OCI-LY3 (cell line): Measurements from ENCODE around the gene ABCA4.
"Not testable (repeated sequence)": the region's sequence is repeated elsewhere in the genome, so short reads cannot be mapped to it uniquely, and the experiment has no call there.

Experiments
- H2AFZ ChIP-seq: fragments of 200-600, 300-600 bp; shearing (Covaris generic); 2 replicates; pipeline ENCODE4 v1.6.0; 2014; ENCODE audit warnings: antibody characterized with exemption, low read depth, low read length
- H3K27ac ChIP-seq: fragments of 200-600, 300-600 bp; sonication (generic); 2 replicates; pipeline ENCODE4 v1.5.1; 2014; ENCODE audit warnings: mild to moderate bottlenecking, low read length, moderate library complexity, mixed read lengths
- H3K27me3 ChIP-seq: fragments of 200-600, 300-600 bp; sonication (generic); 2 replicates; pipeline ENCODE4 v1.6.1; 2014; ENCODE audit warnings: low read depth, low read length, mixed read lengths
- H3K36me3 ChIP-seq: fragments of 200-600, 300-600 bp; sonication (generic); replicated peaks from 2 replicates; pipeline ENCODE3; 2014; ENCODE audit warnings: low read depth, low read length, mixed read lengths
- H3K4me1 ChIP-seq: fragments of 300-600, 200-600 bp; sonication (generic); 2 replicates; pipeline ENCODE4 v1.6.1; 2014; ENCODE audit warnings: low read length, mixed read lengths
- H3K4me2 ChIP-seq: fragments of 200-600, 300-600 bp; sonication (generic); 2 replicates; pipeline ENCODE4 v1.6.1; 2014; ENCODE audit warnings: low read length, mixed read lengths
- H3K4me3 ChIP-seq: fragments of 300-600, 200-600 bp; sonication (generic); 2 replicates; pipeline ENCODE4 v1.5.1; 2014; ENCODE audit warnings: antibody characterized with exemption, mild to moderate bottlenecking, low read length, moderate library complexity
- H3K79me2 ChIP-seq: fragments of 300-600, 200-600 bp; shearing (Covaris generic); 2 replicates; pipeline ENCODE4 v1.6.1; 2014; ENCODE audit warnings: mild to moderate bottlenecking, low read length, mixed read lengths
- H3K9ac ChIP-seq: fragments of 300-600, 200-600 bp; shearing (Covaris generic); 2 replicates; pipeline ENCODE4 v1.6.0; 2014; ENCODE audit warnings: mild to moderate bottlenecking, low read length, moderate library complexity
- H3K9me3 ChIP-seq: fragments of 200-600, 300-600 bp; shearing (Covaris generic); 2 replicates; pipeline ENCODE4 v1.6.1; 2014; ENCODE audit warnings: low read length, mixed read lengths; ENCODE audit not compliant: insufficient read depth
- H4K20me1 ChIP-seq: fragments of 200-600, 300-600 bp; sonication (generic); 2 replicates; pipeline ENCODE4 v1.6.1; 2016; ENCODE audit warnings: low read length, mixed read lengths; ENCODE audit not compliant: insufficient read depth
- CTCF ChIP-seq: fragments of 200-600, 300-600 bp; sonication (generic); IDR thresholded peaks from 2 replicates; pipeline ENCODE4 v1.5.1; 2014; ENCODE audit warnings: antibody characterized with exemption, low read length, low read depth
- EZH2phosphoT487 ChIP-seq: fragments of 200-600 bp; shearing (Covaris generic); IDR thresholded peaks from 2 replicates; pipeline ENCODE4 v1.6.1; 2018; ENCODE audit warnings: antibody characterized with exemption, mixed run types, low read depth

The ABCA4 gene

DNA sequence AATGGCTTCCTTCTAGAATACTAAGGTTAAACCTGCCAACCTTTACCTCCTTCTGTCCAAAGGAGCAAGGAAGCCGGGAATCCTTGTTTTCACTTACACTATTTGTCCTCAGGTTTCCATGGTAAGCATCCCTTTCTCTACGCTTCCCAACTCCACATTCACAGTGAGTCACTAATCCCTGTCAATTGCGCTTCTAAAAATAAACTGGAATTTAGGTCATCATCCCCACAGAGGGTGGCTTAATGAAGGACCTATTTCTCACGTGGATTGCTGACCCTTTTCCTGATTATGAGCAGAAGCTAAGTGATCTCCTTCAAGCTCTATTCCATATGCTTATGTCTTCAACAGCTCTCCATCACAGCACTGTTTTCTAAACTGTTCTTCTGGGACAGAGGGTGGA lies 39.9 kb upstream of the ABCA4 start:
- no peaks in the 10 kb centered on the region for H3K36me3 ChIP-seq
- no peak overlapping the region for H3K9ac ChIP-seq
- TF ChIP-seq CTCF (no peak), EZH2phosphoT487 (no peak)
- no peak overlapping the region for H3K27ac ChIP-seq
- H3K4me1 ChIP-seq = no peaks in the 10 kb centered on the region
- no peaks in the 10 kb centered on the region for H4K20me1 ChIP-seq
- H3K4me3 ChIP-seq = no peak overlapping the region
- H3K4me2 ChIP-seq = no peak overlapping the region
- no peak overlapping the region for H2AFZ ChIP-seq
- H3K9me3 ChIP-seq = no peaks in the 10 kb centered on the region
- peaks cover 26% of the 10 kb centered on the region; the same call in 1 of the 2 replicates for H3K27me3 ChIP-seq
- no peaks in the 10 kb centered on the region for H3K79me2 ChIP-seq

DNA sequence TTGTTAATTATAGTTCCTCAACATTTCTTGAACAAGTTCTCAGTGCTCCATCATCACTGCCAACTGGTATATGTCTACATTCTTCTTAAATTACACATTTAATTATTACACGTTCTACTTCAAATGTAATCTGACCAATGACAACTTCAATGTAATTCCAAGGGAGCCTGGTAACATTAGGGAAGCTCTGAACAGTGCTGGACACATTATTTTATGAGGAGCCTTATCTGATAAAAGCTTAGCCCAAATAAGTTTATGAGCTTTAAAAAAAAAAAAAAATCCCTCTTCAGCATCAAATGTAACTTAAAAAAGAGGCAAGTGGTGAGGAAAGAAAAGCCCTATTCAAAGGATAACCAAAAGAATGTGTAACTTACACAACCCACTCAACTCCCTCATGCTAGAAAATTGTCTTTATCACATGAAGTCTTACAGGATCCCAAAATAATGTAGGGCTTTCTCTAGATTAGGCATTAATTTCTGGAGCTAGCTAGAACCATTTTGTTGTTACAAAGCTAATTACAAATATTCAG lies 35.2 kb upstream of the ABCA4 start:
- no peak overlapping the region for H3K9ac ChIP-seq
- H3K4me2 ChIP-seq = no peak overlapping the region
- TF ChIP-seq CTCF (no peak), EZH2phosphoT487 (no peak)
- H3K27ac ChIP-seq = no peak overlapping the region
- no peak overlapping the region for H2AFZ ChIP-seq
- no peaks in the 10 kb centered on the region for H3K79me2 ChIP-seq
- no peaks in the 10 kb centered on the region for H3K9me3 ChIP-seq
- H3K4me3 ChIP-seq = no peak overlapping the region
- no peaks in the 10 kb centered on the region for H3K4me1 ChIP-seq
- peaks cover 28% of the 10 kb centered on the region; the same call in 1 of the 2 replicates for H3K27me3 ChIP-seq
- no peaks in the 10 kb centered on the region for H4K20me1 ChIP-seq
- H3K36me3 ChIP-seq = no peaks in the 10 kb centered on the region

GRCh38 chr1:94154989-94155388 lies 34.0 kb upstream of the ABCA4 start:
- Histone ChIP-seq H3K27ac (no peak overlapping the region), H3K4me2 (no peak overlapping the region), H3K79me2 (no peaks in the 10 kb centered on the region), H4K20me1 (no peaks in the 10 kb centered on the region), H3K36me3 (no peaks in the 10 kb centered on the region), H3K4me1 (no peaks in the 10 kb centered on the region), H3K4me3 (no peak overlapping the region), H2AFZ (no peak overlapping the region), H3K9me3 (no peaks in the 10 kb centered on the region), H3K9ac (no peak overlapping the region), H3K27me3 (peaks cover 19% of the 10 kb centered on the region; the same call in 1 of the 2 replicates)
- TF ChIP-seq EZH2phosphoT487 = no peak
- no peak for TF ChIP-seq CTCF

DNA sequence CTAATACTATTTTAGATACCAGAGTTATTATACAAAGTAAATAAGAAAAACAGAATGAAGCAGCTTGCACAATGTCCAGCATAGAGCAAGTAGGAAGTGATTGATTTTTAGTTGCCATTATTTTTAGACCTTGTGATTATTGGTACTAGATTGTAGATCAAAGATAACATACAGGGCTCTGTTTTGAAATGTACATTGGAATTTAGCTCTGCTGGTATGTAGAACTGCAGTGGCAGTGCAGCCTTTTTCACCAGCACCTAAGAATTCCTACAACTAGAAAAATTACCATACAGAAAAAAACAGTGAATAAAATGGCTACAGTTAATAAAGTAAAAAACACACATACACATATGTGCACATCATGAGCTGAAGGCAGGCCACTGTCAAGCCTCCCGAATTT lies 32.2 kb upstream of the ABCA4 start:
- Histone ChIP-seq H3K4me1 (no peaks in the 10 kb centered on the region), H3K27ac (no peak overlapping the region), H2AFZ (no peak overlapping the region), H3K36me3 (no peaks in the 10 kb centered on the region), H4K20me1 (no peaks in the 10 kb centered on the region), H3K4me3 (no peak overlapping the region), H3K9ac (no peak overlapping the region), H3K9me3 (no peaks in the 10 kb centered on the region), H3K79me2 (no peaks in the 10 kb centered on the region), H3K4me2 (no peak overlapping the region), H3K27me3 (peaks cover 10% of the 10 kb centered on the region; the same call in 1 of the 2 replicates)
- TF ChIP-seq CTCF = no peak
- no peak for TF ChIP-seq EZH2phosphoT487

DNA sequence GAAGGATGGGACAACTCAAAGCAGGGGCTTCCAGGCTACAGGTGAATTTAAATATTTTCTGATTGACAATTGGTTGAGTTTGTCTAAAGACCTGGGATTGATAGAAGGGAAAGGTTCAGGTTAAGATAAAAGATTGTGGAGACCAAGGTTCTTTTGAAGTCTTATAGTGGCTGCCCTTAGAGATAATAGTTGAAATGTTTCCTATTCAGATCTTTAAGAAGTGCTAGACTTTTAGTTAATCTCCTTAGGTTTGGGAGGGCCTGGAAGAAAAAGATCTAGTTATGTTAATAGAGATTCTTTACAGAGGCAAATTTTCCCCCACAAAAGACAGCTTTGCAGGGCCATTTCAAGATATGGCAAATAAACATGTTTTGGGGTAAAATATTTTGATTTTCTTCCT lies 28.2 kb upstream of the ABCA4 start:
- H3K36me3 ChIP-seq, H3K4me2 ChIP-seq, H3K9ac ChIP-seq, H3K27me3 ChIP-seq, H3K27ac ChIP-seq, H2AFZ ChIP-seq, H3K9me3 ChIP-seq, H3K79me2 ChIP-seq, H3K4me3 ChIP-seq, H3K4me1 ChIP-seq, H4K20me1 ChIP-seq: not testable (repeated sequence)
